Central memory CD8-positive, alpha-beta T cell (primary cell): ENCODE data around the gene ADPRS.

Experiments
- ATAC-seq: fragments of 150-1000 bp; cut with Tn5 transposase; replicated peaks from 2 replicates; pipeline ENCODE4 v1.10.0; 2022; ENCODE audit warnings: mild to moderate bottlenecking, moderate FRiP score, moderate number of reproducible peaks; ENCODE audit not compliant: poor library complexity, severe bottlenecking; ENCODE audit errors: extremely low read depth
- DNase-seq, 2 donors: peaks; one replicate each; pipeline ENCODE4 v3.0.0; 2021; ENCODE audit warnings: low spot score in 2 of 2
- H3K27ac Mint-ChIP-seq: one replicate; pipeline ENCODE4 v1.8.0; 2022; ENCODE audit warnings: low read depth, mild to moderate bottlenecking, moderate library complexity, mixed read lengths
- H3K27me3 Mint-ChIP-seq: one replicate; pipeline ENCODE4 v1.8.0; 2022; ENCODE audit warnings: mixed read lengths
- H3K36me3 Mint-ChIP-seq: one replicate; pipeline ENCODE4 v1.8.0; 2022; ENCODE audit warnings: mild to moderate bottlenecking, moderate library complexity, mixed read lengths; ENCODE audit not compliant: insufficient read depth
- H3K4me1 Mint-ChIP-seq: one replicate; pipeline ENCODE4 v1.8.0; 2022; ENCODE audit warnings: mixed read lengths
- H3K4me3 Mint-ChIP-seq: one replicate; pipeline ENCODE4 v1.8.0; 2022; ENCODE audit warnings: mild to moderate bottlenecking, moderate library complexity, mixed read lengths
- H3K9me3 Mint-ChIP-seq: one replicate; pipeline ENCODE4 v1.8.0; 2022; ENCODE audit warnings: mixed read lengths

The ADPRS gene

DNA sequence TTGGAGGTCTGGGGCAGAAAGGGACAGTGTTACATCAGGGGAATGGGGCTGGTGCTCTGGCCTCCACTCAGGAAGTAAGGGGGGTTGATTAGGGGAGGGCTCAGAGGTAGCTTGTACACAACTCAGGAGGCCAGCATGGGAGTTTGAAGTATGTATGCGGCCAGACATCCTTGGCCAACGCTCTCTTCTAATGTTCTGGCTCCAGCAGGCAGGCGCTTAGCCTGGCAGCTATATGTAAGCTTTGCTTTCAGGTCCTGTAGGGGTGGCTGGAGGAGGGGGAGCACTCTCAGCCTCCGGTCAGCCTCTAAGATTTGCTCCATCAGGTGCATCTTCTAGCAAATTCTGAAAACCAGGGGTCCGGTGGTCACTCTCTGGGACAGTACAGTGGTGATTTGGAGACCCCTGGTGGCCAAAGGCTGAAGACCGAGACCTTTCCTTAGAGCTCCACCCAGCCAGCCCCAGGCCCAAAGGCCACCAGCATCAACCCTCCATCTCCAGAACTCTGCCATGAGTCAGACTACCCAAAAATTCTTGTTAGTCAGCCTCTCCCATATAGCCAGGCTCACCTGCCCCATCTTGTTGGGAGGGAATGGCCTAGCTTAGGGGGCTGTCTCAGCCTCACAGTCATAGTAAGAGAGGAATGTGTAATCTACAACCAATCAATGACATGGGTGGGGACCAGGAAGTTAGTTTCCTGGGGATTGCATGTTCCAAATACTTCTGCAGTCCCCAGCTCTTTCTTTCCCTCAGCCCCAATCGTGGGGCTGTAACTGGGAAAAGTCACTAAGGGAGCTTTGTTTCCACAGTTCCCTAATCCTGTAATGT lies 46.0 kb downstream of the ADPRS start:
- ATAC-seq: no peak
- Mint-ChIP-seq H3K27me3 (no peaks in the 10 kb centered on the region), H3K36me3 (peaks cover 28% of the 10 kb centered on the region), H3K9me3 (no peaks in the 10 kb centered on the region), H3K27ac (no peak overlapping the region), H3K4me1 (no peaks in the 10 kb centered on the region), H3K4me3 (no peak overlapping the region)
- DNase-seq: no peak

DNA sequence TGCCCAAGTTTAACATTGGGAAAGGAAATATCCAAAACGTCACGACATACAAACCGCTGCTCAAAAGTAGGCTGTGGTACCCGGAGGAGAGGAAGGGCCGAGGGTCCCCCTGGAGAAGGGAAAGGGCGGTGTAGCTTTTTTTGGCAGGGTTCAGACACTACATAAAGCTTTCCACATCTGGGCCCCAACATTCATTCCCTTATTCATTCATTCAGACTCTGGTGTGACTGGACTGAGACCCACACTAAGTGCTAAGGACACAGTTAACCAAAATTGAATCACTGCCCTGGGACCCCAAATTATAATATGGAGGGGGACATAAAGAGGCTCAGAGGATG lies 46.6 kb downstream of the ADPRS start:
- Mint-ChIP-seq H3K27me3 (no peaks in the 10 kb centered on the region), H3K4me1 (no peaks in the 10 kb centered on the region), H3K36me3 (peaks cover 32% of the 10 kb centered on the region), H3K4me3 (no peak overlapping the region), H3K27ac (no peak overlapping the region), H3K9me3 (no peaks in the 10 kb centered on the region)
- ATAC-seq (no peak), DNase-seq (no peak)

DNA sequence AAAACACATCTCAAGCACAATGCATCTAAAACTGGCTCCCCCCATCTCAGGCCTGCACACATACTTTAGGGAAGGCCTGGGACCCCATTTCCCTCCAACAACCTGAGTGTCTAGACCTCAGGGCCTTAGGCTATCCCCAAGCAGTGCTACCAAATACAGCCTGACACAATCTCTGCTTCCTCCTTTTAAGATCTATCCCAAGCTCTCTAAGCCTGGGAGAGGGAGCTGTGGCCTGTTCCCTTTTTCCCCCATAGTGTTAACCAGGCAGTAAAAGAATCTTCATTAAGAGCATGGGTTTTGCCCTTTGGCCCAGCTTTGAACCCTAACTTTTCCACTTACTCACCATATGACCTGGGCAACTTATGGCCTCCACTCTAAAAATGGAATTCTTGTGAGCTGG lies 47.1 kb downstream of the ADPRS start:
- Mint-ChIP-seq H3K9me3 (no peaks in the 10 kb centered on the region), H3K27me3 (no peaks in the 10 kb centered on the region), H3K4me1 (no peaks in the 10 kb centered on the region), H3K27ac (no peak overlapping the region), H3K4me3 (no peak overlapping the region), H3K36me3 (peaks cover 32% of the 10 kb centered on the region)
- DNase-seq: no peak
- no peak for ATAC-seq

DNA sequence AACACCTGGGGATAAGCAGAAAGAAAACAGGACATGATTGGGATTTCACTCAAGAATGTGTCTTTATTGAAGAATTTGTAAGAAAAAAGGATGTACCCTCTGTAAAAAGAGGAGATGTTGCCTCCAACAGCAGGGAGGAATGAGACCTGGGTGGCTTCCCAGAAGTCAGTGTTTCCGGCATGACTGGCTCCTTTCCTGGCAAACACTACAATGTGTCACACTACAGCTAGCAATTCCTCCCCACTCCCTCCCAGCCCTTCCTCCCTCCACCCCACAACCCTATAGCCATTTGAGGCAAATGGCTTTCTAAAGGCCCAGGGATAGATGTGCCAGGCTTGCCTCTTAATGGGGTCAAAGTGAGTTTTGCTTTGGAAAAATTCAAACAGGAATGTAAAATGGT lies 47.8 kb downstream of the ADPRS start:
- DNase-seq (no peak), ATAC-seq (no peak)
- Mint-ChIP-seq H3K27ac (no peak overlapping the region), H3K4me1 (peaks cover 6% of the 10 kb centered on the region), H3K27me3 (no peaks in the 10 kb centered on the region), H3K36me3 (peaks cover 34% of the 10 kb centered on the region), H3K9me3 (no peaks in the 10 kb centered on the region), H3K4me3 (no peak overlapping the region)

DNA sequence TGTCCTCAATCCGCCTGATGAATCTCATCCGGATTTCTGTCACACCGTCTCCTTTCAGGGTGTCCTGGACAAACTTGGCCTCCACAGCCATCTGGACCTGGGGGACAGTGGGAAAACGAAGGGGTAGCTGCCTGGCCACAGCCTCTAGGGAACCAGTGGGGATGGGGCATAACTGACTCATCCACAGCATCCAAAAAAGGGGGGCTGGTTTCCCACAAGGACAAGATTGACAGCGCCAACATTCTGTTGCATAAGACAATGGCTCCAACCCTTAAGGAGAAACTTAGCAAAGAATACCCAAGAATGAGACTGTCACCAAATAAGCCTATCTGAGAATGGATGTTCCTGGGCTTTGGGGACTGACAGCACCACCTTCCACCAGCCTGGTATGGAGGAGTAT lies 48.5 kb downstream of the ADPRS start:
- peaks cover 34% of the 10 kb centered on the region for H3K36me3 Mint-ChIP-seq
- no peak overlapping the region for H3K27ac Mint-ChIP-seq
- H3K9me3 Mint-ChIP-seq: no peaks in the 10 kb centered on the region
- H3K4me3 Mint-ChIP-seq: no peak overlapping the region
- H3K27me3 Mint-ChIP-seq: no peaks in the 10 kb centered on the region
- DNase-seq (no peak), ATAC-seq (no peak)
- H3K4me1 Mint-ChIP-seq: peaks cover 13% of the 10 kb centered on the region

DNA sequence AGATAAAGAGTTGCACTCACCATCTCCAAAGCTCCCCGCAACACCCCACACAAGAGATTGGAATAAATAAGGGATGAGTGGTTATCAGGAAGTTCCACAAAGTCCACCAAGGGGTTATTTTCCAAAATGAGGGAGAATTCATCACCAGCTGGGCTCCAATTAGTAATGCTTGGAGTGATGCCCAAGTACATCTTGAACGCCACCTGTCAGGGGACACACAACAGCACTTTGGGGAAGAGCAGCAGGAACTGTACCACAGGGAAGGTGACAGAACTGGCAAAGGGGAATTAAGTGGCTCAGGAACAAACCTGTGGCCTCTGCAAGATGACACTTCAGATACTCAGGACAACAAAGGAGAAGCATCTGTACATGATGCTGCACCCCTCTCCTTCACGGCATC lies 49.1 kb downstream of the ADPRS start:
- Mint-ChIP-seq H3K4me3 (no peak overlapping the region), H3K9me3 (no peaks in the 10 kb centered on the region), H3K36me3 (peaks cover 34% of the 10 kb centered on the region), H3K27ac (no peak overlapping the region), H3K27me3 (no peaks in the 10 kb centered on the region), H3K4me1 (peaks cover 14% of the 10 kb centered on the region)
- DNase-seq (no peak), ATAC-seq (no peak)

DNA sequence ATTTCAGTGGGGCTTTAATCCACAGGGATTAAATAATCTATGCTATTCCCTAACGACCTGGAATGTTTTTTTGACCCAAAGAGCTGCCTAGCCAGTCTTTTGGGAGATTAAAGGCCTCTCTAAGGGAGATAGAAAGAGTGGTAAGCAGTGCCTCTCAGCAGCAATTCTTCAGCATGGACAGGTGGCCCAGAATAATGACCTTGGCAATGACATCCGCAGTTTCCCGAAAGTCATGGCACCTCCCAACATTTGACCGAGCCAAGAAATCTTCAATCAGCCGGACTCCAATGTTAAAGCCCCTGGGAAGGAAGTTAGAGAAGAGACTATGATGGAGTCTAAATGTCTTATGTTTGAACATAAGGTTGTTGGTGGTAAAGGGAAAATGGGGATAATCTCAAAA lies 50.8 kb downstream of the ADPRS start:
- DNase-seq: no peak
- H3K9me3 Mint-ChIP-seq: no peaks in the 10 kb centered on the region
- ATAC-seq: no peak

DNA sequence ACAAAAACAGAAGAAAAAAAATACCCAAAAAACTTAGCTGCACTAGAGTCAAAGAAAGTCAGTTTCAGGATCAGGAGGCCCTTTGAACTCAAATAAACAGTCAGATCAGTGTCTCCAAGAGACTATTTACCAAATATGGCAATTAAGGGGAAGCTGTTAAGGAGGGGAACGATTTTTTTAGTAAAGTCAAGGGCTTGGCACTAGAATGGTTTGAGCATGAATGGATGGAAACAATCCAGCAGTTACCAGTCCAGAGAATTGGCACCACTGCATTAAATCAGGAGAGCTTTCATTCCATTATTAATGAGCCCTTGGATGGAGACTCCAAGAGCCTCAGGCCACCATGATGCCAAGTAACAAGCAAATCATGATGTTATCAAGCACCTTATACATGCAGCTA lies 53.4 kb downstream of the ADPRS start:
- ATAC-seq (no peak), DNase-seq (no peak)
- Mint-ChIP-seq H3K4me3 (no peak overlapping the region), H3K27ac (no peak overlapping the region), H3K36me3 (peaks cover 27% of the 10 kb centered on the region), H3K4me1 (peaks cover 29% of the 10 kb centered on the region), H3K9me3 (no peaks in the 10 kb centered on the region), H3K27me3 (no peaks in the 10 kb centered on the region)

More for the DNA sequence above, 50.8 kb downstream of the ADPRS start:
- Mint-ChIP-seq H3K4me1 (peaks cover 26% of the 10 kb centered on the region), H3K4me3 (no peak overlapping the region), H3K27me3 (no peaks in the 10 kb centered on the region), H3K27ac (peak overlapping the region; percentile 18), H3K36me3 (peaks cover 36% of the 10 kb centered on the region)

DNA sequence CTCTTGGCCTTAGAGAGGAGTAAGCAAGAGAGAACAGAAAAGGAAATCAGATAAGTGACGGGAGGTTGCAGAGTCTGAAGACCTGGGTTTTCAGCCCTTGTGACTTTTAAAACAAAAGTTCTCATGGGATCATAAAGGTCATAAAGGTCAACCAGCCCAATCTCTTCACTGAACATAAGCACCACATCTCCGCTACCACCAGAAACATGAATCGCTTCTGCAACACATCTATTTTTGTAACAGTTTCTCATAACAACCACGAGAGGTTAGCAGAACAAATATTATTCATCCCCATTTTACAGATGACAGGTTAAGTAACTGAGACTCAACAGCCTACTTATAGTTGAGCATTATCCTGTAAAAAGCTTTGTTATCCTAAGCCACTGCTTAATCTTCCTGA lies 54.7 kb downstream of the ADPRS start:
- H3K27me3 Mint-ChIP-seq: no peaks in the 10 kb centered on the region
- H3K9me3 Mint-ChIP-seq: no peaks in the 10 kb centered on the region
- ATAC-seq (no peak), DNase-seq (no peak)
- H3K4me1 Mint-ChIP-seq: peaks cover 37% of the 10 kb centered on the region
- H3K27ac Mint-ChIP-seq: no peak overlapping the region
- H3K4me3 Mint-ChIP-seq: no peak overlapping the region
- H3K36me3 Mint-ChIP-seq: peaks cover 18% of the 10 kb centered on the region
